Activated CD4-positive, alpha-beta memory T cell treated with anti-CD3 and anti-CD28 coated beads, Interleukin-2, amount 10 ng/mL, durations not matched to agents 7 days and 5 days (primary cell): ENCODE results near the gene LYPD1. TPM values are rescaled to one million over a fixed set of nuclear protein-coding genes. Genes with fewer than 3 reads are reported as not detected.

Experiments
- CTCF ChIA-PET: fragments of 350-600 bp; sonication (Branson Sonifier 250); formaldehyde crosslinking; loops from one replicate; lab custom pipeline; 2021; ENCODE audit warnings: antibody characterized with exemption, inconsistent platforms; lab: Charles Lee
- POLR2A ChIA-PET: fragments of 350-600 bp; sonication (Branson Sonifier 250); formaldehyde crosslinking; loops from one replicate; lab custom pipeline; 2021; ENCODE audit warnings: antibody characterized with exemption; lab: Charles Lee
- DNase-seq: peaks from one replicate; pipeline ENCODE4 v3.0.0-alpha.2; 2020
- H3K27ac Mint-ChIP-seq: one replicate; pipeline ENCODE4 v1.8.0; 2021; ENCODE audit warnings: mild to moderate bottlenecking, mixed read lengths
- H3K27me3 Mint-ChIP-seq: one replicate; pipeline ENCODE4 v1.8.0; 2021; ENCODE audit warnings: mixed read lengths
- H3K36me3 Mint-ChIP-seq: one replicate; pipeline ENCODE4 v1.8.0; 2021; ENCODE audit warnings: low read depth, mixed read lengths
- H3K4me1 Mint-ChIP-seq: one replicate; pipeline ENCODE4 v1.8.0; 2021; ENCODE audit warnings: mixed read lengths
- H3K4me3 Mint-ChIP-seq: one replicate; pipeline ENCODE4 v1.8.0; 2021; ENCODE audit warnings: mild to moderate bottlenecking, mixed read lengths
- H3K9me3 Mint-ChIP-seq: one replicate; pipeline ENCODE4 v1.8.0; 2021; ENCODE audit warnings: mixed read lengths
- total RNA-seq, 2 experiments: library from RNA; stranded (reverse); gene quantifications; one replicate each; pipeline ENCODE4 v1.2.3, GENCODE V29; 2021

The LYPD1 gene
- total RNA-seq, 2 experiments from 2014 or later = not detected

GRCh38 chr2:132680544-132680943, 10.5 kb upstream of the LYPD1 start:
- DNase-seq = no peak
- ChIA-PET CTCF (no interaction called here), POLR2A (no interaction called here)
- no peaks in the 10 kb centered on the region for H3K4me1 Mint-ChIP-seq
- no peaks in the 10 kb centered on the region for H3K27me3 Mint-ChIP-seq
- H3K9me3 Mint-ChIP-seq = no peaks in the 10 kb centered on the region
- no peak overlapping the region for H3K4me3 Mint-ChIP-seq
- no peak overlapping the region for H3K27ac Mint-ChIP-seq
- H3K36me3 Mint-ChIP-seq = no peaks in the 10 kb centered on the region

DNA sequence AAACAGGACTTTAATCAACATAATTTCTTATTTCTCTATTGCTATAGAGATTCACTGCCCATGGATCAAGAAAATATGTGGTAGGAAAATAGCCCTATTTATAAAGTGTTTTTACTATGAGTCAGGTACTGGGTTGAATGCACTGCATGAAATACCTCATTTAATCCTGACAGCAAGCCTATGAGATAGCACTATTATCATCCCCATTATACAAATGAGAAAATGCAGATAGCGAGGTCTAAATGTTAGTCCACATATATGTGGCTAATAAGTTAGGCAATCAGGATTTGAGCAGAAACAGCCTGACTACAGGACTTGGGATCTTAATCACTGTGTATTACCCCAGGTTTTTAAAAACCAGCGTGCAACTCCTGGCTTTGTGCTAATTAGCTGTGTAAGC, 8.5 kb upstream of the LYPD1 start:
- no peaks in the 10 kb centered on the region for H3K9me3 Mint-ChIP-seq
- no peak overlapping the region for H3K4me3 Mint-ChIP-seq
- no peak for DNase-seq
- no peaks in the 10 kb centered on the region for H3K4me1 Mint-ChIP-seq
- H3K36me3 Mint-ChIP-seq = no peaks in the 10 kb centered on the region
- CTCF ChIA-PET = no interaction called here
- no peak overlapping the region for H3K27ac Mint-ChIP-seq
- POLR2A ChIA-PET = no interaction called here
- no peaks in the 10 kb centered on the region for H3K27me3 Mint-ChIP-seq

GRCh38 chr2:132677661-132678060, 7.7 kb upstream of the LYPD1 start:
- no peak for DNase-seq
- H3K9me3 Mint-ChIP-seq = no peaks in the 10 kb centered on the region
- peaks cover 2% of the 10 kb centered on the region for H3K27me3 Mint-ChIP-seq
- CTCF ChIA-PET = no interaction called here
- no peaks in the 10 kb centered on the region for H3K36me3 Mint-ChIP-seq
- no peak overlapping the region for H3K27ac Mint-ChIP-seq
- no peaks in the 10 kb centered on the region for H3K4me1 Mint-ChIP-seq
- POLR2A ChIA-PET = no interaction called here
- no peak overlapping the region for H3K4me3 Mint-ChIP-seq

DNA sequence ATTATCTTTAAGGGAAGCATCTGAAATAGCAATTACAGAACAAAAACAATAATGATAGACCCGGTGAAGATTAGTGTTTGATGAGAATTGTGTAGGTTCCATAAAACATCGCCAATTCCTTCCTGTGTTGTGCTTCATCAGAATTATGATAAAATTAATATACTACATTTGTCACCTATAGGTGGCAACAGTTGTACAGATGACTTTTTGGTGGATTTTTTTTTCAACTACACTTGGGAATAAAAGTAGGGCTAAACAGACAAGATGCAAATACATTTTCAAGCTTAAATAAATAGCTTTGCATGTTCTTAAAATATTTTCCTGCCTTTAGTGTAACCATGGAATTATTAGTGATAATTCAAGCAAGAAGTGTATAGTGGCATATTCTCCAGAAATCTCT, 7.0 kb upstream of the LYPD1 start:
- Mint-ChIP-seq H3K36me3 (no peaks in the 10 kb centered on the region), H3K4me1 (no peaks in the 10 kb centered on the region), H3K9me3 (no peaks in the 10 kb centered on the region), H3K27ac (no peak overlapping the region), H3K27me3 (peaks cover 2% of the 10 kb centered on the region), H3K4me3 (no peak overlapping the region)
- ChIA-PET POLR2A (no interaction called here), CTCF (no interaction called here)
- no peak for DNase-seq

- Mint-ChIP-seq H3K4me1 (no peaks in the 10 kb centered on the region), H3K4me3 (no peak overlapping the region), H3K36me3 (peaks cover 3% of the 10 kb centered on the region), H3K27ac (no peak overlapping the region), H3K27me3 (peaks cover 21% of the 10 kb centered on the region), H3K9me3 (no peaks in the 10 kb centered on the region)
- ChIA-PET CTCF (no interaction called here), POLR2A (no interaction called here)
- no peak for DNase-seq
These were observed 1.3 kb upstream of the LYPD1 start for GRCh38 chr2:132671151-132671835.

DNA sequence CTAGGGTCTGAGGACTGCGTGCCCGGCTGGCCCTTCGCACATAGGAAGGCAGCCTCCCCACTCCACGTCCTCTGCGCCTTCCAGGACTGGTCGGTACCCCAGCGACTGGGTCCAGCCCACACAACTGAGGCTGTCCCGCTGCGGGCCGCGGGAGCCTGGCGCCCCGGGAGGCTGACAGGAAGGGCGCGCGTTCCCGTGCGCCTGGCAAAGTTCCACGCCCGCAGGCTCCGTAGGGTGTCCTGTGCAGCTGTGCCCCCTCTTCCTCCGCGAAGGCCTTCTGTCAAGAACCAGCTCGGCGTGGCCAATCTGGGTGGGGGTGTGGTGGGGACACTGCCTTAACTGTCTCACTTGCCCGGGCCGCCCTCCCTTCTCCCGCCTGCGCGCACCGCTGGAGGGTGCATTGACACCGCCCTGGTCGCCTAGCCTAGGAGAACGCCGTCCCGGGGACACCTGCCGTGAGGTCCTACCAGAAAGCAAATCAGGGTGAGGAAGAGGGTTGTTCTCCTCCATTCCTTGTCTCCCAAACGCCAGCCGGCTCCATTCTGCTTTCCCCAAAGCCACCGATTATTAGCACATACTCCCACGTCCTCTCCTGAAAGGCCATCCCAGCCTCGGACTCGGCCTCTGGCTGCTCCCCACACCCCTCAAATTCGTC, 618 bp upstream of the LYPD1 start:
- no peaks in the 10 kb centered on the region for H3K4me1 Mint-ChIP-seq

GRCh38 chr2:132668987-132669907, 758 bp downstream of the LYPD1 start:
- POLR2A ChIA-PET = no interaction called here
- H3K27me3 Mint-ChIP-seq = peaks cover 21% of the 10 kb centered on the region
- no peaks in the 10 kb centered on the region for H3K9me3 Mint-ChIP-seq
- DNase-seq = no peak
- H3K4me1 Mint-ChIP-seq = no peaks in the 10 kb centered on the region
- H3K27ac Mint-ChIP-seq = no peak overlapping the region
- CTCF ChIA-PET = no interaction called here
- peaks cover 3% of the 10 kb centered on the region for H3K36me3 Mint-ChIP-seq
- no peak overlapping the region for H3K4me3 Mint-ChIP-seq

More for the DNA sequence above, 618 bp upstream of the LYPD1 start:
- DNase-seq = no peak
- ChIA-PET POLR2A (no interaction called here), CTCF (no interaction called here)
- Mint-ChIP-seq H3K27me3 (peaks cover 21% of the 10 kb centered on the region), H3K9me3 (no peaks in the 10 kb centered on the region), H3K27ac (no peak overlapping the region), H3K4me3 (no peak overlapping the region), H3K36me3 (peaks cover 3% of the 10 kb centered on the region)

GRCh38 chr2:132668189-132668823, 1.7 kb downstream of the LYPD1 start:
- H3K36me3 Mint-ChIP-seq = peaks cover 3% of the 10 kb centered on the region
- H3K27me3 Mint-ChIP-seq = peaks cover 21% of the 10 kb centered on the region
- ChIA-PET CTCF (no interaction called here), POLR2A (no interaction called here)
- no peaks in the 10 kb centered on the region for H3K4me1 Mint-ChIP-seq
- H3K4me3 Mint-ChIP-seq = no peak overlapping the region
- no peak for DNase-seq
- H3K27ac Mint-ChIP-seq = no peak overlapping the region
- H3K9me3 Mint-ChIP-seq = no peaks in the 10 kb centered on the region

GRCh38 chr2:132667706-132668105, 2.3 kb downstream of the LYPD1 start:
- POLR2A ChIA-PET = no interaction called here
- DNase-seq = no peak
- no peaks in the 10 kb centered on the region for H3K9me3 Mint-ChIP-seq
- peaks cover 19% of the 10 kb centered on the region for H3K27me3 Mint-ChIP-seq
- no peak overlapping the region for H3K4me3 Mint-ChIP-seq
- peaks cover 3% of the 10 kb centered on the region for H3K36me3 Mint-ChIP-seq
- CTCF ChIA-PET = no interaction called here
- H3K4me1 Mint-ChIP-seq = no peaks in the 10 kb centered on the region
- no peak overlapping the region for H3K27ac Mint-ChIP-seq

- H3K4me1 Mint-ChIP-seq = no peaks in the 10 kb centered on the region
- no peak overlapping the region for H3K27ac Mint-ChIP-seq
- peaks cover 10% of the 10 kb centered on the region for H3K27me3 Mint-ChIP-seq
- H3K4me3 Mint-ChIP-seq = no peak overlapping the region
- ChIA-PET POLR2A (no interaction called here), CTCF (no interaction called here)
- H3K9me3 Mint-ChIP-seq = no peaks in the 10 kb centered on the region
- no peaks in the 10 kb centered on the region for H3K36me3 Mint-ChIP-seq
- no peak for DNase-seq
These were observed 4.4 kb downstream of the LYPD1 start for GRCh38 chr2:132665401-132666140.

GRCh38 chr2:132664096-132664495, 5.9 kb downstream of the LYPD1 start:
- no peaks in the 10 kb centered on the region for H3K36me3 Mint-ChIP-seq
- no peak overlapping the region for H3K4me3 Mint-ChIP-seq
- no peaks in the 10 kb centered on the region for H3K4me1 Mint-ChIP-seq
- H3K27me3 Mint-ChIP-seq = peaks cover 7% of the 10 kb centered on the region
- ChIA-PET POLR2A (no interaction called here), CTCF (no interaction called here)
- DNase-seq = no peak
- H3K9me3 Mint-ChIP-seq = no peaks in the 10 kb centered on the region
- no peak overlapping the region for H3K27ac Mint-ChIP-seq

DNA sequence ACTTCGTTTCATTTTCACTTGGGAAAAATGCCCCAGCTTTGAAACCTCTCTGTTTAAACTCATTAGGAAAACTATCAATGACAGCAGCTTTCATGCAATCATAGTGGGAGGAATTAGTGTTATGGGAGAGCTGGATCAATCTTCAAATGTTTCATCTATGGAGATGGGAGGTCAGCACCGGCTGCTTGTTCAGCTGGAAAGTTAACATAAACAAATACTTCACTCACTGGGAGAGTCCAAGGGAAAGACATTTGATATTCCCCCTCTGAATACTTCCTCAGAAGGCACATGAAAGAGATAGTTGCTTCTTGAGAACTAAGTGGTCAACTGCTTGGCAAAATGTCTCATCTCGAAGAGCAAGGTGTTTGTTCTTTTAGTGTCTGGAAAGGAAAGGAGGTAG, 7.3 kb downstream of the LYPD1 start:
- CTCF ChIA-PET = no interaction called here
- Mint-ChIP-seq H3K4me1 (no peaks in the 10 kb centered on the region), H3K36me3 (no peaks in the 10 kb centered on the region), H3K27me3 (no peaks in the 10 kb centered on the region), H3K27ac (no peak overlapping the region), H3K4me3 (no peak overlapping the region), H3K9me3 (no peaks in the 10 kb centered on the region)
- DNase-seq = no peak
- POLR2A ChIA-PET = no interaction called here
